ENCODE measurements around the gene AMER2.

- no peak for TF ChIP-seq CTCF (IDR thresholded peaks at IDR 0.05)
- TF ChIP-seq POLR2A (IDR thresholded peaks at IDR 0.05) = no peak
- TF ChIP-seq POLR2AphosphoS5 (IDR thresholded peaks at IDR 0.05) = no peak
These were observed 42.6 kb upstream of the AMER2 start for GRCh38 chr13:25214491-25215252.

All from breast epithelium (tissue), 3 donors.